ENCODE measurements around the gene SPRR5. TPM values are rescaled to one million over a fixed set of nuclear protein-coding genes. Genes with fewer than 3 reads are reported as not detected.

Gene SPRR5
- total and polyA plus RNA-seq, 2 of the 4 experiments (the other 2 are of a cell fraction), result not detected

DNA sequence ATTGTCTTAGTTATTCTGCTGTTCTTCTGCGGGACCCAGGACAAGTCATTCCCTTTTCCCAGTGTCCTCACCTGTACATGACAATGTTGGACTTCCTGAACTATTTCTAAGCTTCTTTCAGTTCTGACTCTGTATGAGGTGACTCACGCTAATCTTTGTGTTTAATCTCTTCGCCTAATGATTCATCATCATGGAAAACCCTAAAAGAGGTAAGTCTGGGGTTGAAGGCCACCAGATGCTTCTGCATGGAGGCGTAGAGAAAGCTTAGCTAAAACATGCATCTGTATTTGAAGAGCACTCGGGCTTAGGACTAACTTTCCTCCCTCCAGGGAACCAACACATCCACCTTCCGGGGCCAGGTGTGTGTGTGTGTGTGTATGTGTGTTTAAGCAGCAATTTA lies 7.4 kb downstream of the SPRR5 start:
- no peak overlapping the region for H3K56ac ChIP-seq (ENCODE audit: extremely low read depth, insufficient read depth, low read length)
- H2BK20ac ChIP-seq (ENCODE audit: low read depth, low read length), result no peak overlapping the region
- H3K27ac ChIP-seq (ENCODE audit: insufficient read depth, low read length), result no peak overlapping the region
- H3K23ac ChIP-seq (ENCODE audit: low read depth, low read length), result no peak overlapping the region
- CTCF ChIA-PET, result no interaction called here
- H3K27me3 ChIP-seq (ENCODE audit: control insufficient read depth, insufficient read depth, low read length), result no peaks in the 10 kb centered on the region
- in situ Hi-C loops (cut with MboI; ENCODE audit: low sequenced_read_pairs) (no loop called here), dilution Hi-C loops (cut with HindIII; ENCODE audit: low sequenced_read_pairs, unreplicated experiment) (no loop called here), intact Hi-C loops (cut with micrococcal nuclease) (no loop called here)
- H3K4me3 ChIP-seq (ENCODE audit: insufficient read depth, low read depth, low read length), result no peak overlapping the region
- H2BK15ac ChIP-seq (ENCODE audit: low read depth, low read length), result no peak overlapping the region
- ATAC-seq (ENCODE audit: low read depth), result no peak
- H3K14ac ChIP-seq (replicated peaks; ENCODE audit: low read depth, low read length), result no peak overlapping the region
- no peaks in the 10 kb centered on the region for H3K79me1 ChIP-seq (ENCODE audit: low read depth in 1 of 2, low read length in 2 of 2)
- no peak overlapping the region for H2AK9ac ChIP-seq (replicated peaks; ENCODE audit: low read depth, low read length, poor library complexity)
- TF ChIP-seq, protein P1, sequence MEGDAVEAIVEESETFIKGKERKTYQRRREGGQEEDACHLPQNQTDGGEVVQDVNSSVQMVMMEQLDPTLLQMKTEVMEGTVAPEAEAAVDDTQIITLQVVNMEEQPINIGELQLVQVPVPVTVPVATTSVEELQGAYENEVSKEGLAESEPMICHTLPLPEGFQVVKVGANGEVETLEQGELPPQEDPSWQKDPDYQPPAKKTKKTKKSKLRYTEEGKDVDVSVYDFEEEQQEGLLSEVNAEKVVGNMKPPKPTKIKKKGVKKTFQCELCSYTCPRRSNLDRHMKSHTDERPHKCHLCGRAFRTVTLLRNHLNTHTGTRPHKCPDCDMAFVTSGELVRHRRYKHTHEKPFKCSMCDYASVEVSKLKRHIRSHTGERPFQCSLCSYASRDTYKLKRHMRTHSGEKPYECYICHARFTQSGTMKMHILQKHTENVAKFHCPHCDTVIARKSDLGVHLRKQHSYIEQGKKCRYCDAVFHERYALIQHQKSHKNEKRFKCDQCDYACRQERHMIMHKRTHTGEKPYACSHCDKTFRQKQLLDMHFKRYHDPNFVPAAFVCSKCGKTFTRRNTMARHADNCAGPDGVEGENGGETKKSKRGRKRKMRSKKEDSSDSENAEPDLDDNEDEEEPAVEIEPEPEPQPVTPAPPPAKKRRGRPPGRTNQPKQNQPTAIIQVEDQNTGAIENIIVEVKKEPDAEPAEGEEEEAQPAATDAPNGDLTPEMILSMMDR (conservative IDR thresholded peaks at IDR 0.05; ENCODE audit: low read depth, low read length), result no peak
- TF ChIP-seq RFX5 (IDR thresholded peaks at IDR 0.05; ENCODE audit: low read depth, low read length), result no peak
- no peak for TF ChIP-seq MXI1 (IDR thresholded peaks at IDR 0.05; ENCODE audit: borderline replicate concordance, low read depth, low read length)
- TF ChIP-seq CHD1 (IDR thresholded peaks at IDR 0.05; ENCODE audit: low read depth, low read length), result no peak
- no peak for TF ChIP-seq SMC3 (IDR thresholded peaks at IDR 0.05; ENCODE audit: low read depth, low read length)
- TF ChIP-seq, protein P2, sequence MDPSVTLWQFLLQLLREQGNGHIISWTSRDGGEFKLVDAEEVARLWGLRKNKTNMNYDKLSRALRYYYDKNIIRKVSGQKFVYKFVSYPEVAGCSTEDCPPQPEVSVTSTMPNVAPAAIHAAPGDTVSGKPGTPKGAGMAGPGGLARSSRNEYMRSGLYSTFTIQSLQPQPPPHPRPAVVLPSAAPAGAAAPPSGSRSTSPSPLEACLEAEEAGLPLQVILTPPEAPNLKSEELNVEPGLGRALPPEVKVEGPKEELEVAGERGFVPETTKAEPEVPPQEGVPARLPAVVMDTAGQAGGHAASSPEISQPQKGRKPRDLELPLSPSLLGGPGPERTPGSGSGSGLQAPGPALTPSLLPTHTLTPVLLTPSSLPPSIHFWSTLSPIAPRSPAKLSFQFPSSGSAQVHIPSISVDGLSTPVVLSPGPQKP (IDR thresholded peaks at IDR 0.05; ENCODE audit: borderline replicate concordance, low read depth, low read length), result no peak
- TF ChIP-seq BHLHE40 (IDR thresholded peaks at IDR 0.05; ENCODE audit: low read depth, low read length), result no peak
- no peak for TF ChIP-seq CEBPB (IDR thresholded peaks at IDR 0.05; ENCODE audit: low read depth, low read length)
- TF ChIP-seq POLR2A (IDR thresholded peaks at IDR 0.05; ENCODE audit: low read depth, low read length), result no peak
- TF ChIP-seq RAD21 (IDR thresholded peaks at IDR 0.05; ENCODE audit: low read length), result no peak
- no peak for TF ChIP-seq FOS (IDR thresholded peaks at IDR 0.05; ENCODE audit: low read depth, low read length)
- TF ChIP-seq MAFK (IDR thresholded peaks at IDR 0.05; ENCODE audit: low read depth, low read length), result no peak
- no peak for TF ChIP-seq NFE2L2 (IDR thresholded peaks at IDR 0.05; ENCODE audit: low read depth, low read length)
- TF ChIP-seq, protein P3, sequence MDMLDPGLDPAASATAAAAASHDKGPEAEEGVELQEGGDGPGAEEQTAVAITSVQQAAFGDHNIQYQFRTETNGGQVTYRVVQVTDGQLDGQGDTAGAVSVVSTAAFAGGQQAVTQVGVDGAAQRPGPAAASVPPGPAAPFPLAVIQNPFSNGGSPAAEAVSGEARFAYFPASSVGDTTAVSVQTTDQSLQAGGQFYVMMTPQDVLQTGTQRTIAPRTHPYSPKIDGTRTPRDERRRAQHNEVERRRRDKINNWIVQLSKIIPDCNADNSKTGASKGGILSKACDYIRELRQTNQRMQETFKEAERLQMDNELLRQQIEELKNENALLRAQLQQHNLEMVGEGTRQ (IDR thresholded peaks at IDR 0.05; ENCODE audit: low read depth, low read length), result no peak
- POLR2A ChIA-PET (ENCODE audit: unreplicated experiment), result no interaction called here
- H3K4me1 ChIP-seq (ENCODE audit: control insufficient read depth, insufficient read depth, low read length), result no peaks in the 10 kb centered on the region
- H3K4ac ChIP-seq (ENCODE audit: low read depth, low read length), result no peak overlapping the region
- no peaks in the 10 kb centered on the region for H4K20me1 ChIP-seq (ENCODE audit: insufficient read depth, low read length)
- H3K36me3 ChIP-seq (ENCODE audit: control insufficient read depth, insufficient read depth, low read length), result no peaks in the 10 kb centered on the region
- H4K91ac ChIP-seq (ENCODE audit: insufficient read depth, low read depth, low read length), result no peak overlapping the region
- no peak overlapping the region for H2AFZ ChIP-seq (replicated peaks; ENCODE audit: low read length, poor library complexity)
- DNase-seq, result no peak
- BruUV-seq (replicated peaks), result no TSS peak
- no peaks in the 10 kb centered on the region for H3K9me1 ChIP-seq (ENCODE audit: insufficient read depth, low read length)
- H3K18ac ChIP-seq (ENCODE audit: low read depth, low read length), result no peak overlapping the region
- H3K4me2 ChIP-seq (ENCODE audit: low read depth, low read length), result no peak overlapping the region
- no peak overlapping the region for H3K9ac ChIP-seq (ENCODE audit: low read depth, low read length)
- no peak overlapping the region for H2AK5ac ChIP-seq (ENCODE audit: low read depth, low read length)
- H4K5ac ChIP-seq (ENCODE audit: low read depth, low read length), result no peak overlapping the region
- no CpG with 5 or more reads among the region's 6 CpGs for WGBS, 2 experiments (ENCODE audit: extremely low coverage in 2 of 2, insufficient read length in 1 of 2)
- no peak overlapping the region for H2BK120ac ChIP-seq (ENCODE audit: low read depth, low read length)
- H3K9me3 ChIP-seq (ENCODE audit: control insufficient read depth, insufficient read depth, low read length), result no peaks in the 10 kb centered on the region
- H2BK5ac ChIP-seq (ENCODE audit: low read depth, low read length, poor library complexity, severe bottlenecking), result no peak overlapping the region
- no peak overlapping the region for H4K8ac ChIP-seq (ENCODE audit: low read depth in 2 of 2, low read length in 2 of 2)

Data from IMR-90 (cell line).